Adrenal gland (tissue), 5 donors: ENCODE measurements around the gene EDA.

Experiments used
- CTCF ChIP-seq, 6 experiments: fragments of 450-650 bp in 4 of 6; fragments of 200-600 bp in 2 of 6; sonication (generic) in 1 of 6; IDR thresholded peaks; 1 replicate in 5 of 6; 2 replicates in 1 of 6; pipeline versions ENCODE4 v1.5.1 to v1.8.0; 2016 to 2021; ENCODE audit warnings: antibody characterized with exemption in 6 of 6, mild to moderate bottlenecking in 2 of 6, moderate library complexity in 1 of 6
- POLR2A ChIP-seq, 2 donors: fragments of 450-650 bp; IDR thresholded peaks; one replicate each; pipeline ENCODE4 v1.6.1; 2017; ENCODE audit warnings: antibody characterized with exemption in 2 of 2, mild to moderate bottlenecking in 2 of 2, moderate library complexity in 1 of 2
- donor health status: DM: no; HTN: no; CAD: no.

GRCh38 chrX:69626129-69626528 is 10.2 kb downstream of the EDA start:
- no peak for TF ChIP-seq CTCF (IDR thresholded peaks at IDR 0.05)
- no peak for TF ChIP-seq POLR2A (IDR thresholded peaks at IDR 0.05)
